Suprapubic skin (tissue), 3 donors: Measurements from ENCODE around the gene SNRPA.

Experiments used
- CTCF ChIP-seq, 2 donors: fragments of 200-600 bp in 1 of 2; fragments of 450-650 bp in 1 of 2; sonication (generic) in 1 of 2; IDR thresholded peaks; one replicate each; pipeline ENCODE4 v1.5.1; 2016 to 2019; ENCODE audit warnings: antibody characterized with exemption in 2 of 2, mild to moderate bottlenecking in 1 of 2, moderate library complexity in 1 of 2
- POLR2A ChIP-seq, 2 donors: fragments of 450-650 bp; IDR thresholded peaks; one replicate each; pipeline ENCODE4 v1.6.1; 2017; ENCODE audit warnings: antibody characterized with exemption in 2 of 2, mild to moderate bottlenecking in 2 of 2, moderate library complexity in 2 of 2

DNA sequence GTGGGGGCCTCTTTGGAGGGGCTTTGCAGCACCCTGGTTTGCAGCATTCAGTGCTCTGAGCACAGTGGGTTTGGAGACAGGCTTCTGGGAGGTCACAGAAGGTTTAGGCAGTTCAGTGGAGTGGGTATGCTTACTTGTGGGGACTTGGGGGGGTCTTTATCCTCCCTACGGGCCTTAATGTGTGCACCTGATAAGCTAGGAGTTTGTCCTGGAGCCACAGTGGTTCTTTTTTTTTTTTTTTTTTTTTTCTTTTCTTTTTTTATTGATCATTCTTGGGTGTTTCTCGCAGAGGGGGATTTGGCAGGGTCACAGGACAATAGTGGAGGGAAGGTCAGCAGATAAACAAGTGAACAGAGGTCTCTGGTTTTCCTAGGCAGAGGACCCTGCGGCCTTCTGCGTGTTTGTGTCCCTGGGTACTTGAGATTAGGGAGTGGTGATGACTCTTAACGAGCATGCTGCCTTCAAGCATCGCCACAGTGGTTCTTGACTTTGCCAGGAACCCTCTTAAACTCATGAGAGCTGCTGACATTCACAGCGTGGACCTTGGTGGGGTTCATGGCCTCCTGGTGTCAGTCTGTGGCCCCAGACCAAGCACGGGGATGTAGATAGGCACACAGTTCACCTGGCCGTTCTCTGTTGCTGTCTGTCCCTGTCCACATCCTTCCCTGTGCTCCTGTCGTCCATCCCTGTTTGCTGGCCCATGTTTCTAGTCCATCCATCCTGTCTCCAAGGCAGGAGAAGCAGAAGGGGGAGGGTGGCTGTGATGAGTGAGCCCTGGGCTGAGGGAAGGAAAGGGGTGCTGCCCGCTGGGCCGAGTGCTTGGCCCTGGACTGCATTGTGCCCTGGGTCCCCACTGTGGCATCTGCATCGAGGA lies 50.7 kb downstream of the SNRPA start:
- TF ChIP-seq CTCF (IDR thresholded peaks at IDR 0.05), result no peak
- TF ChIP-seq POLR2A (IDR thresholded peaks at IDR 0.05), result no peak
